Measurements from ENCODE around the gene SLC35A5.
A peak's percentile ranks its signal among the peaks of the same experiment; 100 is the strongest.
"Not testable (repeated sequence)": the region's sequence is repeated elsewhere in the genome, so short reads cannot be mapped to it uniquely, and the experiment has no call there.

Gene SLC35A5, protein sequence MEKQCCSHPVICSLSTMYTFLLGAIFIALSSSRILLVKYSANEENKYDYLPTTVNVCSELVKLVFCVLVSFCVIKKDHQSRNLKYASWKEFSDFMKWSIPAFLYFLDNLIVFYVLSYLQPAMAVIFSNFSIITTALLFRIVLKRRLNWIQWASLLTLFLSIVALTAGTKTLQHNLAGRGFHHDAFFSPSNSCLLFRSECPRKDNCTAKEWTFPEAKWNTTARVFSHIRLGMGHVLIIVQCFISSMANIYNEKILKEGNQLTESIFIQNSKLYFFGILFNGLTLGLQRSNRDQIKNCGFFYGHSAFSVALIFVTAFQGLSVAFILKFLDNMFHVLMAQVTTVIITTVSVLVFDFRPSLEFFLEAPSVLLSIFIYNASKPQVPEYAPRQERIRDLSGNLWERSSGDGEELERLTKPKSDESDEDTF

DNA sequence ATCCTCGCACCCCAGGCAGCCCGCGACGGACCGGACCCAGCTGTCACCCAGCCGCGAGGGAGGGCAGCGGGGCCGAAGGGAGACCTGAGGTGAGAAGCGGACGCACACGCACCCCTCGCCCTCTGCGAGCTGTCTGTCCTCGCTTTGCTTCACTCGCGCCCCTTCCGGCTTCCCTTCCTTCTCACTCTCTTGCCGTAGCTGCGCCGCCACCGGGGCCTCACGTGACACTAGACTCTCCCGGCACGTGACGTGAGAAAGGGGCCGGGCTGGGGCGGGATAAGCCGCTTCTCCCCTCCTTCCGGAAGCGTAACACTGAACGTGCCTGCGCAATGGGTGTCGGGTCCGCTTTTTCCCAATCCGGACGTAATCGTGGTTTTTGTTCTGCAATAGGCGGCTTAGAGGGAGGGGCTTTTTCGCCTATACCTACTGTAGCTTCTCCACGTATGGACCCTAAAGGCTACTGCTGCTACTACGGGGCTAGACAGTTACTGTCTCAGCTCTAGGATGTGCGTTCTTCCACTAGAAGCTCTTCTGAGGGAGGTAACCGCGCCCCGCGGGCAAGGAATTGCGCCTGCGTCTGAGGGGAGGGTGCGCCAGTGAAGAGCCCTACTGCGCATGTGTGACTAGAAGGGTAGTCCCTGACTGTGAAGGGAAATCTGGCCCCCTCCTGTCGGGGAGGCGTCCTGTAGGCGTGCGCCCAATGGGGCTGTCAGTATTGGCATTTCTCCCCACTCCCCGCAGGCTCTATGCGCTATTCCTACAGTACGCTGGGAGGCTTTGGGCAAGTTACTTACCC lies at the start of gene SLC35A5, which contains the start of gene ATG3:
SLC35A5 (plus strand) TSS at position 312 of the 796 bp plus-strand sequence. CDS start 1,359 bp downstream, outside the sequence.
ATG3 (minus strand) TSS at position 229 of the 796 bp plus-strand sequence. CDS start 434 bp downstream, outside the sequence.
- DNase-seq (ENCODE audit: low spot score) = peak; percentile 98

DNA sequence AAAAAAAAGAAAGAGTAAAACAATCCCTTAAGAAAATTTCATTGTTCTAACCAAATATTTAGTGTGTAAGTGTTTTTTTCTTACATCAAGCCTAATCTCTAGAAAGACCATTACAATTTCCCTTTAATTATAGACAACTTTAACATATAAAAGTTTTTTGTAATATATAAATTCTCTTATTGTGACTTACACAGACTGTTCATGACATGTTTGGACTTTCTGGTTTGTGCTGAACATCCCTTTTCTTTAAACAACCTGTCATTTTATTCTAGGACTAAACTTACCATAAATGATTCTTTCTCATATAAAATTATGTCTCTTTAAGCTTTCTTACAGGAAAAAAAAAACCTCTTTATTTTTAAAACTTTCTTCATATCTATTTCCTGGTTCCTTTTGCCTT lies 49.5 kb upstream of the SLC35A5 start:
- DNase-seq (ENCODE audit: low spot score) = no peak

DNA sequence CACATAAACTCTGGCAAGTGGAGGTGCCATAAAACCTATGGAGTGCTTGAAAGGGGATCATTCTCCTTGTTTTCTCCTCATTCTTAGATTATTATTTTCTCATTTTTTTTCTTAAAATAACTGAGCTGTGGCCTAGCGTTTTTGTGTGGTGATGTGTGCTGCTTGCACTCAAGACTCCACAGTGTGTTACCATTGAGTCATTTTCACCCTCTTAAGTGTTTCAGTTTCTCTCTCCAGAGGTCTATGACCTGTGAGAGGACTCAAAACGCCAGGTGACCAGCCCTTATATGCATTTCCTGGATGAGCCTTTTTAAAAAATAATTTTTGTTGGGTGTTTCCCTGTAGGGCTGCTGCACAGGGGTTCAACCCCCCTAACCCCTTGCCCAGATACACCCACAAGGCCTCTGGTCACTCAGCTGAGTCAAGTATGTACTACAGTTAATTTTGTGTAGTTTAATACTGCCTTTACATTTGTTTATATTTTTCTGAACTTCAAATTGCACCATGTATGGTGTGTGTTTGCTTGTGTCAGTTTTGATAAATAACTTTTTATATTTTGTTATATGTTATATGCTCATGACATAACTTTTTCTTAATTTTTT lies 47.2 kb upstream of the SLC35A5 start:
- DNase-seq (ENCODE audit: low spot score) = peak; percentile 61

DNA sequence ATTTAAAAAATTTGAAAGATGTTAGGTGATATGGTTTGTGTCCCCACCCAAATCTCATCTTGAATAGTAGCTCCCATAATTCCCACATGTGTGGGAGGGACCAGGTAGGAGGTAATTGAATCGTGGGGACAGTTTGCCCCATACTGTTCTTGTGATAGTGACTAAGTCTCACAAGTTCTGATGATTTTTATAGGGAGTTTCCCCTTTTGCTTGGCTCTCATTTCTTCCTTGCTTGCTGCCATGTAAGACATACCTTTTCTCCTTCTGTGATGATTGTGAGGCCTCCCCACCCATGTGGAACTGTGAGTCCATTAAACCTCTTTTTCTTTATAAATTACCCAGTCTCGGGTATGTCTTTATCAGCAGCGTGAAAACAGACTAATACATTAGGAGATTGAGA lies 42.9 kb upstream of the SLC35A5 start:
- DNase-seq (ENCODE audit: low spot score) = peak; percentile 42

DNA sequence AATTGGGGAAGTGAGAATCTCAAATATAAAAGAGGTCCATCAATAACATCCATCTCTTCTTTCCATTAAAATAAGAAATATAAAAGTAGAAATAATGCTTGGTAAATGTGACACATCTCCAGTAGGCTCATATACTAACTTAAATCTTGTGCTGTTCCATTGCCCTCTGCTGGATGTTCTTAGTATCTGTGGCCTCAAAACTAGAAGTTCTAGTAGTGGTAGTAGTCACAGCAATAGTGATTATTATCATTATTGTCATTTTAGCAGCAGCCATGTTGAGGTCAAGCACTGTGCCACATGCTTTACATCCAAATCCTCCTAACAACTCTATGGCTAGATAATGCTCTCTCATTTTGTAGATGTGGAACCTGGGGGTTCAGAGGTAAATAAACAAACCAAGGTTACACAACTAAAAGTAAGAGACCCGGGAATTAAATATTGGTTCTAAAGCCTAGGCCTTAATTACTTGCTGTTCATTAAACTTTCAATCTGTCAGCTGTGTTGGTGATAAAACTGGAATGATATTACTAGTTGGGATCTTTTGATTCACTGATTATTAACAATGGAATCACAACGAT lies 42.3 kb upstream of the SLC35A5 start:
- DNase-seq (ENCODE audit: low spot score) = peak; percentile 74

DNA sequence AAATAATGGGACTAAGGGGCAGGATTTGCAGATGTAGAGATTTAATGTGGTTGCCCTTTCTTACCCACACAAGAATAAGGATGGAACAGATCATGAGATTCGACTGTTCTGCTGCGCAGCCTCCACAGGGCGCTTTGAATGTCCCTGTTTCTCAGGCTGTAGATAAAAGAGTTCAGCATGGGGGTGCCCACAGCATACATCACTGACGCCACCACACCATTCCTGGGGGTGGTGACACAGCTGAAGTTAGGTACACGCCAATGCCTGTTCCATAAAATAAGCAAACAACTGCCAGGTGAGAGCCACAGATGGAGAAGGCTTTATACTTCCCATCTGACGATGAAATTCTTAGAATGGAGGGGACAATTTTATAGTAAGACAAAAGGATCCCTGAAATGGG lies 37.7 kb upstream of the SLC35A5 start:
- DNase-seq (ENCODE audit: low spot score) = not testable (repeated sequence)

DNA sequence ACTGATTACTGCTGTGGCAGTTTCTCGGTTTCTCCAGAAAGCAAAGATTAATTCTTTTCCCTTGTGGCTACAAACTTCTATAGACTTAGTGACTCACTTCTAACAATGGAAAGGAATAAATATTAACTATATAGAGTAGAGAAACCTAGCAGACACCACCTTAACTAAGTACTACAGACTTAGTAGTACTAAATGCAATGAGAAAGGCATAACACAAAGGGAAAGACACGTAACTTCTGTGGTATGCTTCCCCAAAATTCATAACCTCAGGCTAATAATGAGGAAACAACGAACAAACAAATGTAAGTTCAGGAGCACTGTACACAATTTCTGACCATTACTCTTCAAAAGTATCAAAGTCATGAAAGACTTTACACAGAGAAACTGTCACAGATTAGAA lies 31.3 kb upstream of the SLC35A5 start:
- DNase-seq (ENCODE audit: low spot score) = no peak

DNA sequence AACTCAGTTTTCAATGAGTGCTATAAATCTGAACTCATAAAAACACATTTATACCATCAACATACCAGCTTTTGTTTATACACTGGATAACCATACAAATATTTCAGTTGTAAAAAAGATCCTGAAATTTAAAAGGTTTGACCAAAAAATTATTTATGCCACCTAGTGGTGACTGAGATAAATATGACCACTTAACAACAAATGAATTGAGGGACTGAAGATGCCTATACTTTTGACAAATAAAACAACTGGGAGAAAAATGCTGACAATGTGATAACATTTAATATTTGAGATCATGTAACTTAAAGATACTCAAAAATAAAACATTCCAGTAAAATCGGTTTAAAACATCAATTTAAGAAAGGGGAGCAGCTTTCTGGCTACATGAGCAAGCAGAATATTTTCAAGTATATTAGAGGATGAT lies 30.5 kb upstream of the SLC35A5 start:
- DNase-seq (ENCODE audit: low spot score) = peak; percentile 43

DNA sequence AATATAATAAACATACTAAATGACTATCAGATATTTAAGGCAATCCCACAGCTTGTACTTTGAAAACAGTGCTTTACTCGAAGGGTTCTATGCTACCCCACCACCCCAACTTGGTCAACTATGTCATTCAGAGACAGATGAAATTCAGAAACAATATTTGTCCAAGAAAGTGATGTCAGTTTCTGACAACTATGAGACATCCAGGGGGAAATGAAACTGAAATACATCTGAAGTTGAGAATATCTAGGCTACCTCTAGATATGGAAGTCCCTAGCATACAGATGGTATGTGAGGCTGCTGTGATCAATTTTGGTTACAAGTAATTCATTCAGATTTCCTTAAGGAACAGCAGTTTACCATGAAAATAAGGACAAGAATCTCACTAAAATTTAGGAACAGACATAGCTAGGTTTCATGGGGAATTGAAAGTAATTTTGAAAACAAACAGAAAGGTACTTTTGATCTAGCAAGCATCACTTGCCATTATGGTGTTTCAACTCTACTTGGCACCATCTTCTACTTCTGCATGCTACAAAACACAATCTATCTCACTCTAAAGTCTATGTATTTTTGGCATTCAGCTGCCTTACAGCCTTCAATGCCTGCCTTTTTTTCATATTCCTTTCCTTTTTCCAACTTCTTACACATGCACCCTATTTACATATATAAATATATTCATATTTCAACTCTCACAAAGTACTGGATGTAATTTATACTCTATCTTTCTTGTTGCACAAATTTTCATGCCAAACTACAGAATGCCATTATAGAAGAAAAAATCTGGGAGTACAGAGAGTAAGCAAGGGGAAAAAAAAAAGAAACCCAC lies 21.8 kb upstream of the SLC35A5 start:
- no peak for DNase-seq (ENCODE audit: low spot score)

DNA sequence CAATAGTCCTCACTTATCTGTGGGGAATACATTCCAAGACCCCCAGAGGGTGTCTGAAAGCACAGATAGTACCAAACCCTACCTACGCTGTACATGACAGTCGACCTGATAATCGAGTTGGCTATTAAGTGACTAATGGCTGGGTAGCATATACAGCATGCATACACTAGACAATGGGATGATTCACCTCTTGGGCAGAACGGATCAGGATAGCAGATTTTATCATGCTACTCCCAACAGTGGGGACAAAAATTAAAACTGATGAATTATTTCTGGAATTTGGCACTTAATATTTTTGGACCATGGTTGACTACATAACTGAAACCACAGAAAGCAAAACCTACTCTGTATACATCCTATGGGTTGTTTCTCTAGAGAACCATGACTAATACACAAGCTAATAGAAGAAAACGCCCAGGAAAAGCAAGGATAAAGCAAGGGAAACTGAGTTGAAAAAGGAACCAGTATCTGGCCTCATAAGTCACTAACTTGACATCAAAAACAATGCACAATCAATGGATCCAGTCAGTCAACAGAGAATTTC lies 15.6 kb upstream of the SLC35A5 start:
- no peak for DNase-seq (ENCODE audit: low spot score)

DNA sequence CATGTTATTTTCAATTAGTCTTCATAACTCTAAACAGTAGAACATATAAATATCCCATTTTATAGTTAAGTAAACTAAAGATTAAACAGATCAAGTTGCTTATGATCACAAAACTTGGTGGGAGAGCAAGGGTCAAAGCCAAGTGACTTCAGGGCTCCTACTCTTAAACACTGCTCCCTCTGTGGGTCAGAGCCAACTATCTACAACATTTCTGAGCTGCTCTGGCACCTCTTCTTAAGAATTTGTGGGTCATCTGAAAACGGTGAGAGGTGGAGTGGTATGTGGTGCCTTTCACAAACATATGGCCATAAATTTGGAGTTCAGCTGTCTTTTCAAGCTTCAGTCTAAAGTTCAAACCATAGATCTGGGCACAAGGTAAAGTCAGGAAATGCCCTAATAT lies 11.0 kb upstream of the SLC35A5 start:
- DNase-seq (ENCODE audit: low spot score) = no peak

DNA sequence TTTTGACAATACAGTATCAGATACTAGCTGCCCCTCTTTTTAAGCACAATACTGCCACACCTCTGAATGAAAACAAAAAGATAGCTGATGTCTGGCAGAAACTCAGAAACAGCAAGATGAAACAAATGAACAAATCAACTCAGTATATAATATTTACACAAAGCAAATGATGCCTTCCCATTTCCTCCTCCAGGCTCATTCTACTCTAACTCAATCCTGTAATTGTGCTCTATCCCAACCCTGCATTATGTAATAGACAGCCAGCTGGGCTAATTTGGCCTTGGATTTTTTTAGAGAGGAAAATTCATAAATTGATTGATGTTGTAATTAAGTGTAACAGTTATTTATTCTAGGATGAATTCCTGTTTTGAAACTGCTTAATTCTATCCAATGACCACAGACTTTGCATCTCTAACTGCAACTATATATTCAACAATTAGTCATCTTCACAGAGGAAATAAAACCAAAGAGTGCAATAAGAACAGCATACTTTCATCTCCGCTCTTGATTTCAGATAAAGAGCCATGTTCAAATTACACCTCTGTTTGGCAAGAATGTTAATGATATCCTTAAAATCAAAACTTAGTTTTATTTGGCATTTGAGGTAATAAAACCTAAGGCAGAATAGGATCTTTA lies 6.2 kb upstream of the SLC35A5 start:
- no peak for DNase-seq (ENCODE audit: low spot score)

DNA sequence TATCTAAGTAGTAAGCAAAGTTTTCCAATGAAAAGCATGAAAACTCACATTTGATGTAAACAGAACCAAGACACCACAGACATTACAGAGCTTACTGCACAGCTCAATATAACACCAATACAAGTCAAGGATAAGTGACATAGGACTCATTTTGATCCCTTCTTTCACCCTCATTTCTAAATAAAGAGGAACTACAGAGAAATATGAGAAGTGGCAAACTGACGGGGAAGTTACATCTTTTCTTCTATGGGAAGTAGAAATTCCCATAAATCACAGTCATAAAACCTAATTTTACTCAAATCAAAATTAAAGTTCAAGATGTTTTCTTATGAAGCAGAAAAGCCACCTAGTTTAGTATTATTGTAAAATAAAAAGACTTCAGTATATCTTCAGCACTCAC lies 3.9 kb upstream of the SLC35A5 start:
- DNase-seq (ENCODE audit: low spot score) = no peak

DNA sequence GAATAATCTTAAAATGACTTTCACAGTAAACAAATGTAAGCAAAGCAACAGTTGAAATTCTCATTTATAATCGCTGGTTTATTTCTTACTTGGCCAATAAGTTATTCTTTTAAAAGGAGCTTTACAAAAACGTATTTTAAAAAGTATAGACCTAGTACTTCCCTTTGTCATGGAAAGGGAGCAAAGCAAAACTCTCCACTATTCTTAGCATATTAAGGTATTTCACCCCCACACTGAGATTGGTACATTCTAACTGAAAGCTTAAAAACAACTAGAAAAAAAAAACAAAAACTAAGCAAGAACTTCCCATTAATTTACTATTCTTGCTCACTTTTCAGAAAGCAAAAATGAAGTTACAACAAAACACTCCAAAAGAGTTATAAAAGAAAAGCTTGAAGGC lies 1.5 kb upstream of the SLC35A5 start:
- DNase-seq (ENCODE audit: low spot score) = no peak

DNA sequence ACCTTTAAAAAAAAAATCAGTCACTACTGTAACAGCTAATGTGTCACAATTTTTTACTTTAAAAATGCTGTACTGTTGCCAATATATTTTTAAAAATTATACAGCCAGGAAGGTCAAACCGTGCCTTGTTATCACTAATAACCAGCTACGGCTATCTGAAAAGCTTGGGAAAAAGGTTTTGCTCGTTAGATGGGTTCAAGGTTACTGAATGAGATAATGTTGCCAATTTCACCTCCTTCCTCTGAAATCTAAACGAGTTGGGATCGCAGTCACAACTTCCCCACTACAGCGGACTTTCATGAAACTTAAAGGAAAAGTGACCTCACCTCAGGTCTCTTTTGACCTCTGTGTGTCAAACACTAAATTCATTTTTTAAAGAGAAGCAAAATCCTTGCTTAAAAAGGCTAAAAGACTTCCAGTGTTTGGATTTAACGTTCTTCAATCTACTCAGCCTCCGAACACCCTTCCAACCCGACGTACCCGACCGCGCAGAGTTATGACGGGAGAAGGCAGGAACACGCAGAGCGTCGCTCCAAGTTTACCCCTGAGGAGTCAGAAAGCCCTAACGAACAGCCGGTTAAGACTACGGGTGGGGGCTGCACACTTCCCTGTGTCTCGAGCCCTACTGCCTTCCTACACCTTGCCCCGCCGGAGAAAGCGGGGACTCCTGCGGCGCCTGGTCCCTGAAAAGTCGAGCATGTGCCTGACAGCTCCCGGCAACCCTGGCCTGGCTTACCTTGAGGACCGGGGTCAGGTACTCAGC lies 943 bp upstream of the SLC35A5 start:
- DNase-seq (ENCODE audit: low spot score) = peak; percentile 80

DNA sequence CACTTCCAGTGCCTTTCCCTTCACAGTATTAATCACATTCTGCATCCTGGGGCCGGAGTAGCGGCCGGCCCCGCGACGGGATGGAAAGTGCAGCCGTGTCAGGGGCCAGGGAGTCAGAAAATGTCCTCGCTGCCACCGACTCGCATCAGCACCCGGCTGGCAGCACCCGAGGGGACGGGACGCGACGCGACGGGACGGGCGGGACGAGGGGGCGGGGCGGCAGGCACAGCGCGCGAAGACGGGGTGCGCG lies 436 bp upstream of the SLC35A5 start:
- DNase-seq (ENCODE audit: low spot score) = no peak

DNA sequence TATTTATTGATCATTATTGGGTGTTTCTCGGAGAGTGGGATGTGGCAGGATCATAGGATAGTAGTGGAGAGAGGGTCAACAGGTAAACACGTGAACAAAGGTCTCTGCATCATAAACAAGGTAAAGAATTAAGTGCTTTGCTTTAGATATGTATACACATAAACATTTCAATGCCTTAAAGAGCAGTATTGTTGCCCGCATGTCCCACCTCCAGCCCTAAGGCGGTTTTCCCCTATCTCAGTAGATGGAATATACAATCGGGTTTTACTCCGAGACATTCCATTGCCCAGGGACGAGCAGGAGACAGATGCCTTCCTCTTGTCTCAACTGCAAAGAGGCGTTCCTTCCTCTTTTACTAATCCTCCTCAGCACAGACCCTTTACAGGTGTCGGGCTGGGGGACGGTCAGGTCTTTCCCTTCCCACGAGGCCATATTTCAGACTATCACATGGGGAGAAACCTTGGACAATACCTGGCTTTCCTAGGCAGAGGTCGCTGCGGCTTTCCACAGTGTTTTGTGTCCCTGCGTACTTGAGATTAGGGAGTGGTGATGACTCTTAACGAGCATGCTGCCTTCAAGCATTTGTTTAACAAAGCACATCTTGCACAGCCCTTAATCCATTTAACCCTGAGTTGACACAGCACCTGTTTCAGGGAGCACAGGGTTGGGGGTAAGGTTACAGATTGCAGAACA lies 2.5 kb downstream of the SLC35A5 start:
- not testable (repeated sequence) for DNase-seq (ENCODE audit: low spot score)

DNA sequence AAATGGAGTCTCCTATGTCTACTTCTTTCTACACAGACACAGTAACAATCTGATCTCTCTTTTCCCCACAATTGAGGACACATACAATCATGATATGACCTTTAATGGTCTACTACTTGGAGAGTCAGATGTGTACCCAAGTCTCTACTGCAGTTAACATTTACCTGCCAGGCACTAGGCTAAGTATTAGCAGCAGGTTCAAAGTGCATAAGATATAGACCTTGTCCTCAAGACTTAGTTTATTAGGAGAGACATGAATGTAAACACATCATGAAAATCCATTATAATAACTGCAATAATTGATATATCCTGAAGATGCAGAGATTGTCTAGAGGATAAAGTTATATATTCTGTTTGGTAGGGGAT lies 3.1 kb downstream of the SLC35A5 start:
- no peak for DNase-seq (ENCODE audit: low spot score)

DNA sequence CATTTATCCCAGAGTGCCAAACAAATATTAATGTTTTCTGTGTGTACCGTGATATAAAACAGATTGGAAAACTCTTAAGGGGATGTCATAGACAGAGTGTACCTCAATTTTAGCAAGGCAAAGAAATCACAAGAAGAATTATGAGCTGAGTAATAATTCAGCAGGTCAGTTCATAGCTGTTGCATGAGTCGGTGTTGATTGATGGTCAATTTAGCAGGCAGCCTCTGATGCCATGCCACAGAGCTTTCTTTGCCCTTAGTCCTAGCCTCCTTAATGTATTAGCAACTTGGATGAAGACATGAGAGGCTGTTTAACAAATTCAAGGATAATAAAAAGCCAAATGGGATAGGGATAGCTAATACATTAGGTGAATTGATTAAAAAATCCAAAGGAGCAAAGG lies 6.8 kb downstream of the SLC35A5 start:
- peak; percentile 67 for DNase-seq (ENCODE audit: low spot score)

DNA sequence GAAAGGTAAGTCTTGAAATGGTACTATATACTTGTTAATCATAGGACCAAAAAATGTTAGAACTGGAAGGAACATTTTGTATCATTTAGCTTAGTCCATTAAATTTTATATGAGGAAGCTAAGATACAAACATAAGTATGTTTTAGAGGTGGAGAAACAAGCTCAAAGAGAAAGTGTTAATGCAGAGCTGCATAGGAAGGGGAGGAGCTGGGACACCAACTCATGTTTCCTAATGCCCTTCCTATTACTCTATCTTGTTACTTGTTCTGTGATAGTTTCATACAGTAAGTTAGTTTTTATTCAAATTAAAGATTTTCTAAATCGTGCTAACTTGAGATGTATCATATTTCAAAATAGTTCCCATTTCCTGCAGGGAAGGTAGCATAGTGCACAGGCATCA lies 7.4 kb downstream of the SLC35A5 start:
- no peak for DNase-seq (ENCODE audit: low spot score)

Data from kidney tubule cell (primary cell).